Hippocampal formation (tissue), 2 donors: ENCODE data around the gene MSX1.

Experiments used
- DNase-seq, 2 donors: peaks; one replicate each; lab custom pipeline; 2025; lab: John Stamatoyannopoulos, UW

The MSX1 gene

GRCh38 chr4:4869731-4870571, 10.5 kb downstream of the MSX1 start:
- DNase-seq: no peak

DNA sequence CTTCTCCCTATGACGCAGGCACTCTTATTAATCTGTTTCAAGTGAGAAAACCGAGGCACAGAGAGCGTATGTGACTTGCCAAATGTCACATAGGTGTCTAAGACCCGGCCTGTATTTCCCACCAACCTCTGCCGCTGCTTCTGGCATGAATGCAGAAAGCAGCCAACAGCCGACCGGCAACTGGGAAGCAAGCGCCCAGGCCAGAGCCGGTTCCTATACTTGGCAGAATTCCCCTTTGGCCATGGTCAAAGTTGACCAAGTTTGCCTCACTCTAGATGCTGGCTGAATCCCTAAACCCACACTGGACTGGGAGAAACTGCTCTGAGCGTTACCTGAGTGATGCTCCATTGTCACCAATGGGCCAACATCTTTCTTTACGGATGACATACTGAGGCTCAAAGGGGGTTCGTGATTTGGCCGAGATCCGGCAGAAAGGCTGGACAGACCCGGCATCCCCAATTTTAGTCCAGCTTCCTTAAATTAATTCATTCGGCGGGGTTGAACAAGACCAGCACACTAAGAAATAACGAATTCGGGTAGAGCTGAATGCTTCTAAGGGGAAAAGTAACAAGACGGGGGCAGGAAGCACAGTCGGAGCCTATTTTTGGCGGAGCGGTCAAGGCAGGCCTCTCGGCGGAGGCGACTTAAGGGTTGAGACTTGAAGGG, 11.2 kb downstream of the MSX1 start:
- DNase-seq: no peak

DNA sequence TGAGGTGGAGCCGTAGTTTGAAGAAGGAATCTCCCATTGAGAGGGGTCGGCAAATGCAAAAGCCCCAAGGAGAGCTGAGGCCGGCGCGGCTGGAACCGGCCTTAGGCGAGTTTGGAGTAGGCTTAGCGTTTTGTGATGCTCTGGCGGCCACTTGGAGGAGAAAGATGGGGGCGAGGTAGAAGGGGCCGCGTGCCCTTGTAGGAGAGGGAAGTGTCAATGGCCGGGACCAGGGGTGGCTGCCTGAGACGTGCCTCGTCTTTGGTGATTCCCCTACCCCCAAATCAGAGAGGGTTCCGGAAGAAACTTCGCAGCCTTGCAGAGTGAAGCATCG, 11.7 kb downstream of the MSX1 start:
- no peak for DNase-seq

GRCh38 chr4:4871573-4872313, 12.3 kb downstream of the MSX1 start:
- DNase-seq: no peak

- no peak for DNase-seq
Observed at GRCh38 chr4:4872314-4872903, 12.9 kb downstream of the MSX1 start.

GRCh38 chr4:4873203-4873602, 13.7 kb downstream of the MSX1 start:
- no peak for DNase-seq

DNA sequence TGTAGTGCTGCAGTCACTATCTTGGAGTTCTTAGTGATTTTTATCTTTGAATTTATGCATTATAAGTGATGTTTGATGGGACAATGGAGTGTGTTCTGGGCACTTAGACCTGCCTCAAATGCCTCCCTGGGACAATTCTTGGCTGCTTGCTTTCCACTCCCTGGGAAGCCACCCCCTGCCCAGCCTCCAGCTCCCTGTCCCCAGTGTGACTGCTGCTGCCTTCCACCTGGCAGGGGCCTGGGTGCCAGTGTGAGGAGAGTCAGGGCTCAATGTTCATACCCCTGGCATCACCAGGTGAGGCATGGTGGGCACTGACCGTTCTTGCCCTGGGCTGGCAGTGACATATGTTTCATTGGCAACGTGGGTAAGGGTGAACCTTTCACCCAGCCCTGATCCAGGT, 14.8 kb downstream of the MSX1 start:
- no peak for DNase-seq

DNA sequence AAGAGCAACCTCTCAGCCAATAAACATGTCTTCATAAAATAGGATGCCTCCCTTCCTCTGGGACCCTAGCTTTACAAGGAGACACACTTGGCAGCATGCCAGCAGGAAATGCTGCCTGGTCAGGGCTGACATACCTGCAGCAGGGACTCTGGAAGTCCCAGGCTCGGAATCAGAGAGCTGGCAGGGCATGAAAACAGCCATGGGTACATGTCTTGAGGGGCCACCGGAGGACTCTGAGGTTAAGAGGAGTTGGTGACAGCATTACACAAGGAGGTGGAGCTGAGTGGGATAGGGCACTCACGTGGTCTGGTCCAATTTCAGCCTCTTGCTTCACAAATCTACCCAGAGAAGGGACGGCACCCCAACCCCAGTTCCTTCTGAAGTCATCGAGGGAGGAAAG, 15.7 kb downstream of the MSX1 start:
- no peak for DNase-seq

GRCh38 chr4:4875611-4876010, 16.1 kb downstream of the MSX1 start:
- DNase-seq: no peak

DNA sequence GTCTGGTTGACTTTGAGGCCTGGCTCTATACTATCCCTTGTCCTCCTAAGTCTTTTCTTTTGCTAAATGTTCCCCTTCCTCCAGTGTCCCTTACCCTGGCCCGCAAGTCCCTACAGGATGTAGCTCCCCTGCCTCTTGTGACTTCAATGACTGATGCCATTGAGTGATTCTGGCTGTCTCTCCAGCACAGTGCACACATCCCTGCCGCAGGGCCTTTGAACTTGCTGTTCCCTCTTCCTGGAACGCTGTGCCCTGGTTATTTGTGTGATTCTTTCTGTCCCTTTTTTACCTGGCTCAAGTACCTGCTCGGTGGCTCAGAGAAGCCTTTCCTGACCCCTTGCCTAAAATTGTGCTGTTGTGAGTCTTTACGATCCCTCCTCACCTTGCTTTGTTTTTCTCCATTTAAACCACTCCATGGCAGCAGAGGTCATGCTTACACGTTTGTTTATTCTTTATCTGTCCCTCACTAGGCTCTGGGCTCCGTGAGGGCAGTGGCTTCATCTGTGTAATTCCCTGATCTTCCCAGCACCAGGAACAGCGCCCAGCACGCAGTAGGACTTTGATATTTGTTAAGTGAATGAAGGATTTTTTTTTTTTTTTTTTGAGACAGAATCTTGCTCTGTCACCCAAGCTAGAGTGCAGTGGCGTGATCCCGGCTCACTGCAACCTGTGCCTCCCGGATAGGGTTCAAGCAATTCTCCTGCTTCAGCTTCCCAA, 17.6 kb downstream of the MSX1 start:
- DNase-seq: no peak

GRCh38 chr4:4880492-4880891, 21.0 kb downstream of the MSX1 start:
- no peak for DNase-seq

- DNase-seq: no peak
Observed at GRCh38 chr4:4881432-4881831, 22.0 kb downstream of the MSX1 start.

- no peak for DNase-seq
Observed at GRCh38 chr4:4884611-4885010, 25.1 kb downstream of the MSX1 start.

- no peak for DNase-seq
Observed at GRCh38 chr4:4887426-4887825, 28.0 kb downstream of the MSX1 start.

GRCh38 chr4:4888695-4889094, 29.2 kb downstream of the MSX1 start:
- DNase-seq: no peak

- DNase-seq: no peak
Observed at GRCh38 chr4:4889781-4890180, 30.3 kb downstream of the MSX1 start.

DNA sequence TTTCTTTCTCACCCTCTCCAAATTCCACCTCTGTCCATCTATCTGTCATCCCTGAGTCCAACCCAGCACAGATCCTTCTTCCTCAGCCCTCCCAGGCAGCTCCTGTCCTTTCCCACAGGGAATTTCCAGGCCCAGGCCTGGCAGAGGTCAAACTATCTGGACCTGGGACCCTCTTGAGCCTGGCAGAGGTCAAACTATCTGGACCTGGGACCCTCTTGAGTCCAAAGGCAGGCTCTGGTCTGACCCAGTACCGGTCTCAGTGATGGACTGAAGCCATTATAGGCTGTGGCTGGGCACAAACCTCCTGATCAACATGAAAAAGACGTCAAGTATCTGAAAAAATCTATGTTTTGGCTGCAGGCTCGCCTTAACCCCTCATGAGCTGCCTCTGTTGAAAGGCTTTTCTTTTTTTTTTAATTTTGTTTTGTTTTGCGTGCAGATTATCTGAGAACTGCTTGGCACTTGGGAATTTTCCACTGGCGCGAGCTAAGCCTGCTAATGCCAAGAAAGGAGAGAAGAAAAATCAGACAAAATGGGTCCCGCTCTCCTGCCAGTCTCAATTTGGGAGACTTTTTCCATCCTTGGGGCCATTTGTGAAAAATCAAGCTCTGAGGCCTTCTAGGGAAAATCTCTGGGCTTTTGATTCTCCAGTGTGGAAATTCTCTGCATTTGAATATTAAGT, 31.2 kb downstream of the MSX1 start:
- DNase-seq: no peak

DNA sequence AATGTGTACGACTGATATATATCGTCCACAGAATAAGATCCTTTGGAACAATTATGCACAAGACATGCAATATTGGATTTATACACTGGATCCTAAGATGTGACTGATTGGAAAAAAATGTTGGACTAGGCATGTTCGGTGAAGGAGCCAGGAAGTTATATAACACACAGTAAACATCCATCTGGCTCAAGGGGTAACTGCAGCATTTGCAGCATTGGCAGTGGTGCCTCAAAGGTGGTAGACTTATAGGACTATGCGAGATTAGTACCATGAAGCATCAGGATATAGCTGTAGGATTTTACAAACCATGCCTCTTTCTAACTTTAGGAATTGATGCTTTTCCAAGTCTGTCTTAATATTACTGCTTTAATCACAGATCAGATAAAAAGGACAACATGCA, 34.3 kb downstream of the MSX1 start:
- no peak for DNase-seq

DNA sequence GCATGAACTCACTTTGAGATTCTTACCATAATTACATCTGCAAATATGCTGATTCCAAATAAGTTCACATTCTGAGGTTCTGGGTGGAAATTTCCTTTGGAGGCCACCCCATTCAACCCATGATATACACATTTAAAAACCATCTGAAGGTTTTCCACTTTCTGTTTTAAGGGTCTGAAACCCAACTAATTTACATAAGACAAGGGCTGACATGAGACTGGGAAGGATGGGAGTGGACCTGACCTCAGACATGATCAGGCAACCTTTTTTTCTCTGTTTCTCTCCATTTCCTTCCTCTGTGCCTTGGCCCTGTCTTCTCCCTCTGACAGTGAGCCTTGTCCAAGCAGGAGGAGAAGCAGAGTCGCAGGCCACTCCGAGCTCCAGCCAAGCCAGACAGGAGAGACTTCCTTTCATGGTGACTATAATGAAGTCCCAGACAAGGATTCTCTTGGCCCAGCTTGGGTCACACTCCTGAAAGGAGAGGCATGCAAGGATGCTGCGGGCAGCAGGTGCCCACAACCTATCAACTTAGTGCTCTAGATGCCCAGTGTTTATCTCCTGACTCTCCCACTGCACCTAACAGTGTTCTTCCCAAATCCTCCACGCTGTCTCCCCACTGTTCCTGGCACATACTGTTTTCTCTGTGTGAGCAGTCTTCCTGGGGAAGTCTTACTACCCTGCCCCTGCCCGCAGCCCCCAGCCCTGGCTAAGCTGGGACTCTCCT, 39.9 kb downstream of the MSX1 start:
- DNase-seq: no peak

GRCh38 chr4:4901877-4902276, 42.4 kb downstream of the MSX1 start:
- DNase-seq: no peak

DNA sequence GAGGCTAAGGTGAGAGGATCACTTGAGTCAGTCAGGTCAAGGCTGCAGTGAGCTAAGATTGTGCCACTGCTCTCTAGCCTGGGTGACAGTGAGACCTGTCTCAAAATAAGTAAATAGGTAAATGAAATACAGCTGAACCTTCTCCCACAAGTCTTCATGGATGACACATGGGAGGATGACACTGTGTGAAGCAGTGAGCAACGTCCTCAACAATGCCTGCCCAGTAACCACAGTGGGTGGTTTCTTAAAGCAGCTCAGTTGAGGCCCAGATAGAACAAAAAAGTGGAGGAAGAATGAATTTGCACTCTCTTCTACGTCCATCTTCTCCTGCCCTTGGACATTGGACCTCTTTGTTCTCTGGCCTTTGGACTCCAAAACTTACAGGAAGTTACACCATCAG, 52.7 kb downstream of the MSX1 start:
- no peak for DNase-seq
